Stimulated activated naive CD8-positive, alpha-beta T cell treated with anti-CD3 and anti-CD28 coated beads, Interleukin-15, amount 100 ng/mL, for 72 hours (primary cell): Measurements from ENCODE around the gene MAD1L1.
A peak's percentile ranks its signal among the peaks of the same experiment; 100 is the strongest.
"Not testable (repeated sequence)": the region's sequence is repeated elsewhere in the genome, so short reads cannot be mapped to it uniquely, and the experiment has no call there.

Experiments
- ATAC-seq: fragments of 150-1000 bp; cut with Tn5 transposase; 2 replicates; pipeline ENCODE4 v1.10.0; 2021; ENCODE audit warnings: mild to moderate bottlenecking, moderate library complexity
- DNase-seq, 2 donors: peaks; one replicate each; pipeline ENCODE4 v3.0.0; 2021 to 2022
- H3K27ac Mint-ChIP-seq, 2 donors: one replicate each; pipeline ENCODE4 v1.8.0; 2022; ENCODE audit warnings: mild to moderate bottlenecking in 2 of 2, mixed read lengths in 2 of 2, moderate library complexity in 2 of 2
- H3K27me3 Mint-ChIP-seq: one replicate; pipeline ENCODE4 v1.8.0; 2022; ENCODE audit warnings: mixed read lengths
- H3K4me1 Mint-ChIP-seq: one replicate; pipeline ENCODE4 v1.8.0; 2022; ENCODE audit warnings: mild to moderate bottlenecking, mixed read lengths
- H3K4me3 Mint-ChIP-seq, 2 donors: one replicate each; pipeline ENCODE4 v1.8.0; 2022; ENCODE audit warnings: mild to moderate bottlenecking in 2 of 2, mixed read lengths in 2 of 2, moderate library complexity in 1 of 2
- H3K9me3 Mint-ChIP-seq, 2 donors: one replicate each; pipeline ENCODE4 v1.8.0; 2022; ENCODE audit warnings: mixed read lengths in 2 of 2

The MAD1L1 gene

GRCh38 chr7:2038931-2039728 lies 193.6 kb downstream of the MAD1L1 start:
- DNase-seq (no peak), ATAC-seq (peak; percentile 37)
- Mint-ChIP-seq H3K9me3 (no peaks in the 10 kb centered on the region), H3K27me3 (no peaks in the 10 kb centered on the region), H3K4me3 (peak overlapping the region; percentile 37 to 91), H3K27ac (peak overlapping the region in 1 of 2 donors; percentile 36), H3K4me1 (peaks cover 63% of the 10 kb centered on the region)

- DNase-seq, result peak; percentile 35
These were observed 194.8 kb downstream of the MAD1L1 start for GRCh38 chr7:2037808-2038522.

GRCh38 chr7:2037301-2037807 lies 195.4 kb downstream of the MAD1L1 start:
- peaks cover 76% of the 10 kb centered on the region for H3K4me1 Mint-ChIP-seq
- peak; percentile 92 for ATAC-seq
- H3K4me3 Mint-ChIP-seq, result peak overlapping the region; percentile 91
- H3K27ac Mint-ChIP-seq, result peak overlapping the region; percentile 98 to 99
- no peaks in the 10 kb centered on the region for H3K27me3 Mint-ChIP-seq
- H3K9me3 Mint-ChIP-seq, result no peaks in the 10 kb centered on the region
- peak; percentile 57 to 67 for DNase-seq

More at GRCh38 chr7:2037808-2038522, 194.8 kb downstream of the MAD1L1 start:
- Mint-ChIP-seq H3K27ac (peak overlapping the region; percentile 98 to 99), H3K9me3 (no peaks in the 10 kb centered on the region), H3K4me1 (peaks cover 69% of the 10 kb centered on the region), H3K4me3 (peak overlapping the region; percentile 91), H3K27me3 (no peaks in the 10 kb centered on the region)
- peak; percentile 68 for ATAC-seq

GRCh38 chr7:2036786-2037185 lies 196.0 kb downstream of the MAD1L1 start:
- Mint-ChIP-seq H3K27ac (peak overlapping the region; percentile 98 to 99), H3K4me1 (peaks cover 76% of the 10 kb centered on the region), H3K4me3 (peak overlapping the region; percentile 91), H3K27me3 (no peaks in the 10 kb centered on the region), H3K9me3 (no peaks in the 10 kb centered on the region)
- DNase-seq, result no peak
- ATAC-seq, result no peak

- DNase-seq, H3K9me3 Mint-ChIP-seq, ATAC-seq, H3K27me3 Mint-ChIP-seq: not testable (repeated sequence)
- H3K4me1 Mint-ChIP-seq, result peaks cover 76% of the 10 kb centered on the region
- H3K4me3 Mint-ChIP-seq, result peak overlapping the region; percentile 91
- peak overlapping the region in 1 of 2 donors; percentile 84 for H3K27ac Mint-ChIP-seq
These were observed 196.5 kb downstream of the MAD1L1 start for GRCh38 chr7:2036201-2036600.

GRCh38 chr7:2034291-2035201 lies 198.2 kb downstream of the MAD1L1 start:
- H3K9me3 Mint-ChIP-seq, result peaks cover 0 to 3% of the 10 kb centered on the region in 2 donors
- H3K27ac Mint-ChIP-seq, result no peak overlapping the region
- no peaks in the 10 kb centered on the region for H3K27me3 Mint-ChIP-seq
- peaks cover 67% of the 10 kb centered on the region for H3K4me1 Mint-ChIP-seq
- no peak for DNase-seq
- no peak for ATAC-seq
- no peak overlapping the region for H3K4me3 Mint-ChIP-seq

GRCh38 chr7:2033586-2034135 lies 199.1 kb downstream of the MAD1L1 start:
- Mint-ChIP-seq H3K9me3 (peaks cover 7 to 12% of the 10 kb centered on the region in 2 donors), H3K4me1 (peaks cover 58% of the 10 kb centered on the region), H3K27me3 (no peaks in the 10 kb centered on the region), H3K27ac (no peak overlapping the region), H3K4me3 (no peak overlapping the region)
- no peak for ATAC-seq
- DNase-seq, result no peak

GRCh38 chr7:2032876-2033407 lies 199.8 kb downstream of the MAD1L1 start:
- peaks cover 51% of the 10 kb centered on the region for H3K4me1 Mint-ChIP-seq
- H3K27ac Mint-ChIP-seq, result no peak overlapping the region
- H3K27me3 Mint-ChIP-seq, result no peaks in the 10 kb centered on the region
- ATAC-seq (no peak), DNase-seq (no peak)
- peaks cover 11 to 17% of the 10 kb centered on the region in 2 donors for H3K9me3 Mint-ChIP-seq
- H3K4me3 Mint-ChIP-seq, result no peak overlapping the region

- Mint-ChIP-seq H3K27ac (peak overlapping the region in 1 of 2 donors; percentile 81), H3K4me1 (peaks cover 44% of the 10 kb centered on the region), H3K27me3 (no peaks in the 10 kb centered on the region), H3K9me3 (peaks cover 11 to 17% of the 10 kb centered on the region in 2 donors), H3K4me3 (no peak overlapping the region)
- DNase-seq (no peak), ATAC-seq (peak; percentile 32)
These were observed 200.5 kb downstream of the MAD1L1 start for GRCh38 chr7:2032030-2032875.

GRCh38 chr7:2031451-2031845 lies 201.3 kb downstream of the MAD1L1 start:
- Mint-ChIP-seq H3K27ac (no peak overlapping the region), H3K4me3 (peak overlapping the region in 1 of 2 donors; percentile 46), H3K4me1 (peaks cover 36% of the 10 kb centered on the region), H3K27me3 (no peaks in the 10 kb centered on the region), H3K9me3 (peaks cover 11 to 17% of the 10 kb centered on the region in 2 donors)
- ATAC-seq (peak; percentile 13), DNase-seq (no peak)

GRCh38 chr7:2030475-2031450 lies 202.0 kb downstream of the MAD1L1 start:
- H3K27ac Mint-ChIP-seq, result no peak overlapping the region
- H3K27me3 Mint-ChIP-seq, result no peaks in the 10 kb centered on the region
- H3K4me3 Mint-ChIP-seq, result peak overlapping the region in 1 of 2 donors; percentile 46
- peak; percentile 79 for ATAC-seq
- no peak for DNase-seq
- H3K4me1 Mint-ChIP-seq, result peaks cover 33% of the 10 kb centered on the region
- peaks cover 11 to 17% of the 10 kb centered on the region in 2 donors for H3K9me3 Mint-ChIP-seq

- Mint-ChIP-seq H3K4me1 (peaks cover 33% of the 10 kb centered on the region), H3K4me3 (no peak overlapping the region), H3K27ac (peak overlapping the region in 1 of 2 donors; percentile 72), H3K9me3 (peaks cover 18 to 23% of the 10 kb centered on the region in 2 donors), H3K27me3 (no peaks in the 10 kb centered on the region)
- no peak for ATAC-seq
- no peak for DNase-seq
These were observed 202.8 kb downstream of the MAD1L1 start for GRCh38 chr7:2029936-2030335.
